CD4-positive, alpha-beta T cell treated with Interleukin-6 for 4 hours (primary cell): ENCODE data around the gene OR6X1.

ENCODE experiments used
- DNase-seq: peaks from one replicate; pipeline ENCODE4 v3.0.0-alpha.2; 2020; ENCODE audit warnings: mixed read lengths

OR6X1 gene, protein sequence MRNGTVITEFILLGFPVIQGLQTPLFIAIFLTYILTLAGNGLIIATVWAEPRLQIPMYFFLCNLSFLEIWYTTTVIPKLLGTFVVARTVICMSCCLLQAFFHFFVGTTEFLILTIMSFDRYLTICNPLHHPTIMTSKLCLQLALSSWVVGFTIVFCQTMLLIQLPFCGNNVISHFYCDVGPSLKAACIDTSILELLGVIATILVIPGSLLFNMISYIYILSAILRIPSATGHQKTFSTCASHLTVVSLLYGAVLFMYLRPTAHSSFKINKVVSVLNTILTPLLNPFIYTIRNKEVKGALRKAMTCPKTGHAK

DNA sequence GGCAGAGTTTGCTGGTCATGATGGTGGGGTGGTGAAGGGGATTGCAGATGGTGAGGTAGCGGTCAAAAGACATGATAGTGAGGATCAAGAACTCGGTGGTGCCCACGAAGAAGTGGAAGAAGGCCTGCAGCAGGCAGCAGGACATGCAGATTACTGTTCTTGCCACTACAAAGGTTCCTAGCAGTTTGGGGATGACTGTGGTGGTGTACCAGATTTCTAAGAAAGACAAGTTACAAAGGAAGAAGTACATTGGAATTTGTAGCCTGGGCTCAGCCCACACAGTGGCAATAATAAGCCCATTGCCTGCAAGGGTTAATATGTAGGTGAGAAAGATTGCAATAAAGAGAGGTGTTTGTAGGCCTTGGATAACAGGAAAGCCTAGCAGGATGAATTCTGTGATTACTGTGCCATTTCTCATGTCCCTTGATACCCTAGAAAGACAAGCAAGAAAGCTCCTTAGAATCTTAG lies at the start of gene OR6X1:
OR6X1 (minus strand) TSS at position 418 of the 468 bp plus-strand sequence; CDS start at position 418, 0 bp downstream.
- DNase-seq = no peak

DNA sequence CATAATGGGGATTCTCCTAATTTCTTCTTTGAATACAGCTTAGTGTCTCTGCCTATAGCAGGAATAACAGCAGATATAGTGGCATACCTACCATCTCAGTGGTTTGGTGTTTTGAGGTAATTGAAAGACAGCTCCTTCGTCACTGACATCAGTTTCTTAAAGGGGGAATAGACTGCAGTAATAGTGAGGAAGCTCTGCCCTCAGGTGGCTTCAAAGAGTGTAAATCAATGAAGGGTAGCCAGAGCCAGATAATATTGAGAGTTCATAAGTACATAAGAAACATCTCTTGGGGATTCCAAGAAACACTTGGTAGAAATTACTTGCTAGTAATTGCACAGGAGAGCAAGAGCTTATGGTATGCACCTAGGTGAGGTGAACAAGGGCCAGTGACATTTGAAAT lies 47.4 kb upstream of the OR6X1 start:
- DNase-seq = no peak

DNA sequence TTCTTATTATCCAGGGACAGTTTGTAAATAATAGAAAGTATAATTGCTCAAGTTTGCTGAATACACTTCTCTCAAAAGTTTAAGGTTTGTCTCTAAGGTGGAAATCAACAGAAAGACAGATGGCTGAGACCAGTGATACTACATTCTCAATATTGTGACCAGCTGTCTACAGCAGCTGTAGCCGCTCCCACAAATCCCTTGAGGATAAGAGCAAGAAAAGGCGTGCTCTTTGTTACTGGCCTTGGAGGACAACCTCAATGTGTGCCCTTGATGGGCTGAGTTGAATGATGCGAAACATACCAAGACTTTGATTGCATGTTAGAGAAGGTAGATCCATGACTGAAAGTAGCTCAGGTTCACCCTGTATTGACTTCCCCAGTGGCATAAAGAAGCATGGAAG lies 45.7 kb upstream of the OR6X1 start:
- DNase-seq = no peak

DNA sequence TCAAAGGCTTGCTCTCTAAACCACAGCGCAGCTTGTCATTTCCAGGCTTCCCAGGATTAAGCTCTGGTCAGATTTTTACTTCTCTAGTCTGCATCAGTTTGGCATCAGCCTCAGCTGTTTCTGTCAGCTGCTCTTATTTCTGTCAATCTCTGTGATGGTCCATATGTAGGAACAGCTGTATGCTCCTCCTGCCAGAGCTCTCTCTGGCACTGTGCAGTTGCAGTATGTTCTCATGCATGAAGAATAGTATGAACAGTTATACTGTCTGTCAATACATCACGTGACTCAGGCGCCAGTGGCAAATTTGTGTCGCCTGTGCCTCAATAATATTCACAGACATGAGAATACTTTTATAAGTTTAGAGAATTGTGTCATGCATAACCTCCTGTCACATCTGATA lies 45.1 kb upstream of the OR6X1 start:
- DNase-seq = no peak

DNA sequence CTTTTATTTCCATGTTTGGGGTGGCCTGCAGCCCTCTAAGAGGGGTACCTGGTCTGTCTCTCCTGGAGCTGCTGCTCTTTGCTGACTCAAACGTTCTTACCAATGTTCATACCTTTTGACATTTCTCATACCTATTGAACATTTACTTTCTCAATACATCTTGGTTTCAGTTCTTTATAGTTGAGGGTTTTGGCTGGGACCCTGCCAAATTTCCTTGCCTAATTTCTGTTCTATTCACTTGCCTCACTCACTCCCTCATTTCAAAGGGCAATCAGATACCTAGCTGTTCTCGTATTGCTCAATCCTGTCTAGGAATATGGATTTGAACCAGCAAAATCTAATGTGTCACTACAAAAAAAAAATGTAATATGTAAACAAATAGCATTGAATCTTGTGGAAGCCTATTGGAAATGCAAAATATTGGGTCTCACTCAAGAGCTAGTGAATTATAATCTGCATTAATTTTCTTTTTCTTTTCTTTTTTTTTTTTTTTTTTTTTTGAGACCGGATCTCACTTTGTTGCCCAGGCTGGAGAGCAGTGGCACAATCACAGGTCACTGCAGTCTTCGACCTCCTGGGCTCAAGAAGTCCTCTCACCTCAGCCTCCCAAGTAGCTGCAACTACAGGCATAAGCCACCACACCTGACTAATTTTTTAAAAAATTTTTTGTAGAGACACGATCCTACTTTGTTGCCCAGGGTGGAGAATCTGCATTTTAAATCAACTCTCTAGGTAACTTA lies 44.4 kb upstream of the OR6X1 start:
- DNase-seq = no peak

DNA sequence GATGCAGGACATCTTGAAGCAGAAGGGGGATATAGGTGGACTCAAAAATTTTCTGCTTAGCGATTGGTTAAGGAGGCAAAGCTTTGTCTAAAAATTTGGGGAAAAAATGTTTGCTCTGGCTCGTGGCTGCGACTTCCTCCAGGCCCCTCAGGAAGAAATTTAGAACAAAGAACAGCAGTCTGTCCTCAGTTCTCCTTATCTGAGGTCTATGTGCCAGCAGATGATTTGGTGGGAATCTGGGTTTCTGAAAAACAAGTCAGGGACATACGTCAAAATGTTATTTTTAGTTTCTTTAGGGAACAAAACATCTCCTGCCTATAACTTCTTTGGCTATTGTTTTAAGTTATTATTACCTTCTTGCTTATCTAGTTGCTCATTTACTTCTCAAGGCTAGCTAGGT lies 43.8 kb upstream of the OR6X1 start:
- no peak for DNase-seq

DNA sequence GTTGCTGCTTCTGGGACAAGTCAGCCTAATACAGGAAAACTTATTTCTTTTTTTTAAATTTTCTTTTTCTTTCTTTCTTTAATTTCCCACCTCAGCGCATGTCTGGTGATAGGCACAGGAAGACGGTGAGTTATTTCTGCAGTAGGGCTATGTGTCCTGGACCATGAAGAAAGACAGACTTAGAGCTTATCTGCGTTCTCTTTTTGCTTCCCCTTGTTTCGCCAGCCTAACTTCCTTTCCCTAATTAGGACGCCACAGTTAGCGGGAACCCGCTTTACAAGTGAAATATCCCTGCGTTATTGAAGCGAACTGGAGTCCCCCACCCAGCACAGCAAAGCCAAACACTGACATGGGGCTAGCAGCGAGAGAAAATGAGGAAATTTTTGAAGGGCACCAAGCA lies 43.2 kb upstream of the OR6X1 start:
- DNase-seq = no peak

DNA sequence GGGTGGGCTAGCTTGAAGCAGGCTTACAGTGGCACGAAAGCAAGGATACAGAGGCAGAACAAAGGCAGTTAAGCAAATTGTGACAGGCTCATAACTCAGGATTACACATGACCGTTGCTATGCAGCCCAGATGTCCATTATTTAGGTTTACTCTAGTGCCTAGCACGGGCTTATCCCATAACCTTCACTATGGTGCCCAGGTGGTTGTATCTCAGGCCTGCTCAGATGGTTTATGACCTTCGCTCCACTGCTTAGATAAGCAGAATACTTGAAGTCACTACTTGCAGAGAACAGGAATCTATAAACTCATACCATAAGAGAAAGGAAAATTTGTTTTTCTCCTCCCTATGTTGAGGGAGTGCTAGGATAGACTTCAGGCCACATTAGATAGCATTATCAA lies 42.8 kb upstream of the OR6X1 start:
- DNase-seq = no peak

DNA sequence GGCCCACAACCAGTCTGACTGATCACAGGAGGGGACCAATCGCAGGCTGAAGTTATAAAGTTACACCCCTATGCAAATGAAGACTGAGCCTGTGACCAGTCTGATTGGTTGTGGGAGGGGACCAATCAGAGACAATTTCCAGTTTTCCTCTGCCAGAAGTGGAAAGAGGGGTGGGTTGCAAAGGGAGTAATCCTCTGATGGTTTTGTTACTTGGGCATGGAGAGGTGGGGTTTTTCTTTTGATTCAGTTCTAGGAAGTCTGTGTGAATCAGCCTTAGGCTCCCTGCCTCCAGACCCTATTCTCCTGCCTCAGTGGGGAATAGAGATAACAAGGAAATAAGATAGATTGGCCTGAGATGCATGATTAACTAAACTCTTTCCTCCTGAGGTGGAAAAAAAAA lies 41.9 kb upstream of the OR6X1 start:
- no peak for DNase-seq

DNA sequence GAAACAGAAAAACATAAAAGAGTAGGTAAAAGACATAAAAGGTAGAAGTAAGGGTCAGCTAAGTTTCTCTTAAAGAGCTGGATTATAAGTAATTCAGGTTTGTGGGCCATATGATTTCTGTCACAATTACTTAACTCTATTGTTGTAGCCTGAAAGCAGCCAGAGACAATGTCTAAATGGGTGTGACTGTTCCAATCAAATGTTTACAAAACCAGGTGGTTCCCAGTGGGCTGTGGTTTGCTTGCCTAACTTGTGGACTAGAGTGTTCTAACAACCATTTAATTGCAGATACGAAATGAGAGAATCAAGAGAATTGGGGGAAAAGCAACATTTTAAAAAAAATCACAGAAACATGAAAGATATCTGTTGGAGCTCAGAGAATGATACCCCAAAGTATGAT lies 29.2 kb upstream of the OR6X1 start:
- DNase-seq = no peak

DNA sequence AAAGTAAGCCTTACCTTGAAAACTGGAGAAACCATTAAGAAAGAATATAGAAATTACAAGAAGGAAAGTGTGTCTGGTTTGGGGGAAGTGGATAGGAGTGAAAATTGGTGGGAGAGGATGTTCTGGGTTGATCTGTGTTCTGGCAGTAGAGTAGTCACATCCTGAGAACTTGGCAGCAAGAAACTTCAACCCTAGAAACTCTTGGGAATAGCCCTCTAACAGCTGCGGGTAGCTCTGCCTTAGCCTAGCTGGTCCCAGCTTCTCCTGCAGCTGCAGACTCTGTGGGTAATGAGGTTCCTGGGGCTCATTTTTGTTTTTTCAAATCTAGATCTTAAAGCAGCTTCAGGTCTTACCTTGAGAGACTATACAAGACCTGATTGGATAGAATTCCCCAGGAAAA lies 24.2 kb upstream of the OR6X1 start:
- no peak for DNase-seq

DNA sequence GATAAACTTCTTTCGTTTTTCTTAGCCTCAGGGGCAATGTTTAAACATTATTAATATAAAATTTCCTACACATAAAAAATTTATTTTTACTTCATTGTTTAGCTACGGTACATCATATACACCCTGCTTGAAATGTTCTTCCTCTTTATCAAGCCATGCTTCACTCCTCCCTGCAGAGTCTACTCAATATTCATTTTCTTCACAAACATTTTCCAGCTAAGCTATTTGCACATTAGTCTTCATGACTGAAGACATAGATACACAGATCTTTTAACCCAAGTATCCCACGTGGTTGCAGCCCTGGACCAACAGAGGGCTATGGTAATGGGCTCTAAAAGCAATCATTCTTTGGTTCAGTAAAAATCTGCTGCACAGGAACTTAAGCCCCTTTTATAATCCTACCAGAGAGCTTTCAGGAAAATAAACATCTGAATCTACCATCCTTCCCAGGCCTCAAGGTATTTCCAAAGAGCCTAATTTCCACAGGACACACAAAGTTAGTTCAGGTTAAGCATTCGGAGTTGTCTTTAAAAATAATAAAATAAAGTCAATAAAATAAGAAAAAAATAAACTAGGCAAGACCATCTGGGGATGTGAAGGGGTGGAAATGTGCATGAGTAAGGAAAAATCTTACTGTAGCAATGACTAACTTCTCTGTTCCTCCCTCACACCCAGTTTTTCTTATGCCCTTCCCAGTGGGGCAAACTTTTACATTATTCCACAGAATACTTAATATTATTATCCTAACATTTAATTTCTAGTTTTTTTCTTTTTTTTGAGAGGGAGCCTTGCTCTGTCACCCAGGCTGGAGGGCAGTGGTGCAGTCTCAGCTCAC lies 21.6 kb upstream of the OR6X1 start:
- DNase-seq = no peak

DNA sequence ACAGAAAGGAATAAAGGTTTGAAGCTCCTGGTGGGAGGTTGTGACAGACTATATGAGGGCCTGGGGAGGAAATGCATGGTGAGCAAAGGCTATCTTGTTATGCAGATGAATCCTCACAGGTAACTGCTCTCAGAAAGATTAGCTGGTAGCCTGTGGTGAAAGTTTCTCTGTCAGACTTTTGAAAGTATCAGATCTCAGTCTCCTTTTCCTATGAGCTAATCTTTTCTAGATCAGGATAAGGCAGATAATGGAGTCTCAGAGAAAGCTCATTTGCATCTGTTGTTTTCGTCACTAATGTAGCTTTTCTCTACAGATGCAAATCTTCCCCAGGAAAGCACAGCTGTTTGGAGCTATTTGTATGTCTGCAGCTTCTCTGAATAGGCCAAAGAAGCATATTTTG lies 21.0 kb upstream of the OR6X1 start:
- DNase-seq = no peak

DNA sequence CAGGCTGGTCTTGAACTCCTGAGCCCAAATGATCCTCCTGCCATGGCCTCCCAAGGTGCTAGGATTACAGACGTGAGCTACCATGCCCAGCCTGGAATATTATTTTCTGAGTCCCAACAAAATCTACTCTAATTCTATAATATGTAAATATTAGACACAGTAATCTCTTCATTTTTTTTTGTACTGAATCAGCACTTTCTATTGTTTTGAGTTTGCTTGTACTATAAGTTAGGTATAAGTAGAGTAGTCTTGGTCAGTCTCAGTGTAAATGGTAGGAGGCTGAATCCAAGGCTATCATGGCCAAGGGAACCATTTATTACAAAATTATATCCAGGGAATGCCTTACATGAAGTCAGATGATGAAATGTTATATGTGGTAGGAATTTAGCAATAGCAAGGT lies 19.6 kb upstream of the OR6X1 start:
- DNase-seq = no peak

DNA sequence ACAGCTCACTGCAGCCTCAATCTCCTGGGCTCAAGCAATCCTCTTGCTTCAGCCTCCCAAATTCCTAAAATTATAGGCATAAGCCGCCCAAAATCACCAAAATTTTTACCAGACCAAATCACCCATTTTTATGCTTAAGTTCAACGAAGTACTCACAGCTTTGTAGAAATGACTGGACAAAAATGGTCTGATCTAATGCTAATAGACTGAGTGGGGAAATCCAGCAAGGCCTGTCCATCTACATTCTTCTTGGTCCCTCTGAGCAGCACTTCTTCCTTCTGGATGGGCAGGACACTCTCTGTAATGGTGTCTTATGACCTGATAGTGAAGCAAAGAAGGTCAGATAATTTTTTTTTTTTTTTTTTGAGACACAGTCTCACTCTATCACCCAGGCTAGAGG lies 18.7 kb upstream of the OR6X1 start:
- no peak for DNase-seq

DNA sequence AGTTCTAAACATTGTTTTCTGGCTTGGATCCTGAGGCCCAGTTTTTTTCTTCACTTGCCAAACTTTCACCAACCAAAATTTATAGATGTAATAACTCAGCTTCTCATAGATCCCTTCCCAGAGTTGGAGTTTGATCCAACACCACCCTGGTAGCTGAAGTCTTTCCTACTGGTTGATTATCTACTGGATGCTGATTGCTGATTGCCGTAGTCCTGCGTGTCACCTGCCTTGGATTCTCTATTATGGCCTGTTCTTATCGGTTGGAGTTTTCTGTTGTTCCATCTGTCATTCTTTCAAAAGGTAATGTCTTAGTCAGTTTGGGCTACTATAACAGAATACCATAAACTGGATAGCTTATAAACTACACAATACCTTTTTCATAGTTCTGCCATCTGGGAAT lies 17.3 kb upstream of the OR6X1 start:
- DNase-seq = no peak

DNA sequence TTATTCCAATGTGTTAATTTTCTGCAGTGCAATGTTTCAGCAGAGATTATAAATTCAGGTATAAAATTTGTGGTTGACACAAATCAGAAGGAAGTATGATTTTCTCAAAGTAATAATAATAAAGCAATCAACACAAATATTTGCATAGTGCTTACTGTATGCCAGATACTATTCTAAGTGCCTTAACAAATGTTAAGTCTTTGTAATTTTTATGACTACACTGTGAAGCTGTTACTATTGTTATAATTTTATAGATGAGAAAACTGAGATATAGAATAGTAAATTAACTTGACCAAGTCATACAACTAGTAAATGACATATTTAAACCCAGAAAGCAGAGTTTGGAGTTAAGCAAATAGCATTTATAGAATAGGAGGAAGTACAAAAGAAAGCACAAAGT lies 16.4 kb upstream of the OR6X1 start:
- DNase-seq = no peak

DNA sequence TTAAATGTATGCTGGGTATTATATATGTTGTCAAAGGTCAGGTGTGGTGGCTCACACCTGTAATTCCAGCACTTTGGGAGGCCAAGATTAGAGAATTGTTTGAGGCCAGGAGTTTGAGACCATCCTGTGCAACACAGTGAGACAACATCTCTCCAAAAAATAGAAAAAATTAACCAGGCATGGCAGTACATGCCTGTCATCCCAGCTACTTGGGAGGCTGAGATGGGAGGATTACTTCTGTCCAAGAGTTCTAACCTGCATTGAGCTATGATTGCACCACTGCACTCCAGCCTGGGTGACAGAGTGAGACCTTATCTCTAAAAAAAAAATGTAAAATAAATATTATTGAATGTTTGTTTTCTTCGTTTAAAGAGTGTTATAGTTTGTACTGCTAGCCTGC lies 11.3 kb upstream of the OR6X1 start:
- no peak for DNase-seq

DNA sequence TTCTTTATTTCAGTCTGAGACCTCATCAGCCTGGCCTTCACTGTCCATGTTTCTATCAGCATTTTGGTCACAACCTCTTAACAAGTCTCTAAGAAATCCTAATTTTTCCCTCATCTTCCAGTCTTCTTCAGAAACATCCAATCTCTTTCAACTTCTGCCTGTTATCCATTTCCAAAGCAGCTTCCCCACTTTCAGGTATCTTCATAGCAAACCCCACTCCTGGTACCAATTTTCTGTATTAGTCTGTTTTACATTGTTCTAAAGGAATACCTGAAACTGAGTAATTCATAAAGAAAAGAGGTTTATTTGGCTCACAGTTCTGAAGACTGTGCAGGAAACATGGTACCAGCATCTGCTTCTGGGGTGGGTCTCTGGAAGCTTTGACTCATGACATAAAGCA lies 8.1 kb upstream of the OR6X1 start:
- no peak for DNase-seq

DNA sequence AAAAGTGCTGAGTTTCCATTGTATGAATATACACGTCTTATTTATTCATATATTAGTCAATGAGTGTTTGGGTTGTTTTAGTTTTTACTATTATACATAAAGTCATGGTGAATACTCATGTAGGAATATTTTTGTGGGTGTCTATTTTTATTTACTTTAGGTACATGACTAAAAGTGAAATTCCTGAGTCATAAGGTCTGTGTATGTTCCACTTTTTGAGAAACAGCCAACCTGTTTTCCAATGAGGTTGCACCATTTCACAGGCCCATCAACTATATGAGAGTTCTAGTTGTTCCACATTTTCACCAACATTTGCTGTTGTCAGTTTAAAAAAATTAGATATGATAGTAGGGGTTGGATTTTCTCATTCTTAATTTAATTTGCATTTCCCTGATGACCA lies 6.6 kb upstream of the OR6X1 start:
- DNase-seq = no peak

DNA sequence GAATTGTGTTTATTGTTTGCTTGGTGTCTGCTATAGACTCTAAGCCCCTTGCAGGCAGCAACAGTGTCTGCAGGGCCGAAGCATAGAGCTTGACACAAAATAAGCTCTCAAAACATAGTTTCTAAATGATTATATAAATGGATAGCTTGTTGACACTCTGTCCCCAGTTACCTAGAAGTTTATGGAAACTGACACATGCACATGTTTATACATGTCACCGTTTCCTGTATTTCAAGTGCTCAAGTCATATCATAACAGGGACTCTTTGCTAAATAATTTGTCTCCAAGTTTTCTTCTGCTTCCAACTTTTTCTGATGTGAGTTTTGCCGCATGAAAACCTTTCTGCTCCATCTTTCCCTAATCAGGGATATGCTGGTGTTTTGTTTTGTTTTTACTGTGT lies 3.7 kb upstream of the OR6X1 start:
- no peak for DNase-seq

DNA sequence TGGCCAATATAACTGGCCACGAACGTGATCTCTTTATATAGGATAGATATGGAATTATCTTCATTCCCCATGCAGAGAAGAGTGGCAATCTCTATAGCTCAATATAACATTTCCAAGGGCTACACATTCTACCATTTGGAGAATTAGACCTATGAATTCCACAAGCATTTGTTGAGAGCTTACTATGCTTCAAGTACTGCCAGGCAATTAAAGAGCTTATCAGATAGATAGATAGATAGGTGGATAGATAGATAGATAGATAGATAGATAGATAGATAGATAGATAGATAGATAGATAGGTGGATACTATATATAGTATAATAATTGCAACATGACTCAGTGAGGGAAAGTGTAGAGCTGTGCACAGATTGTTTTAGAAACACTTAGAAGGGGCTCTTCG lies 1.5 kb upstream of the OR6X1 start:
- DNase-seq = no peak

DNA sequence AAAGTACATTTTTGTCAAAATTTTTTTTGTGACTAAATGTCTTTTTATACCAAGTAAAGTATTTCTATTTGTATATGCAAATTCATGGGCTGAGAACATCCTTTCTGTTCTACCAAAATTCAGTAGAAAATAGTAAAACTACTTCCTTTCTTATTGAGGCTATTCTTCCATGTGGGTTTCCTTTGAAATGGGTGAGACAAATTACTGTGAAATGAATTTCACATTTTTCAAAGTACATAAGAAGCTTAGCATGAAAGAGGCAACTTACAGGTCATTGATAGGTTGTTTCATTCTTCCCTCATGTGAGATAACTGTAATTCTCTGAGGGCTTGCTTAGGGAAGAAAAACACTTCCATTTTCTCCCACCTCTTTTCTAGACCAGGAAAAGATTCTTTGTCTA lies 1.0 kb upstream of the OR6X1 start:
- no peak for DNase-seq

DNA sequence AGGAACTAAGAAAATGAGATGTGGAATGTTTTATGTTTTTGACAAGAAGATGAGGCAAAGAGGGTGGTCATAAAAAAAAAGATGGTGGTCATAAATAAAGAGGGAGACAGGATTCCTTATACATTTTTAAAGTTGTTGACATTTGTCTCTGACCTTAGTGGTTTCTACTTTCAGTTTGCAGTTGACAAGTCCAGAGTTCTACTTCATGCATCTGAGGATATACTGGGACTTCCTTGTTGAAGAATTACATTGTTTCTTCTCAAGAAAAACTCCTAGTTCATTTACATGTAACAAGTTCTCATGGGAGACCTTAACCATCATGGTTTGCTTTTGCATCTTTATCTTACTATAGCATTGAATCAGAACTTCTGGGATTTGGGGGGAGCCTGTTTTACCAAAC lies 1.2 kb downstream of the OR6X1 start:
- no peak for DNase-seq
